ENCODE measurements around the gene TMBIM4. TPM values are rescaled to one million over a fixed set of nuclear protein-coding genes. Genes with fewer than 3 reads are reported as not detected.

Gene TMBIM4
- total RNA-seq, 1 experiment from 2014 or later = 115 TPM

GRCh38 chr12:66107451-66107915, 62.3 kb downstream of the TMBIM4 start:
- ChIA-PET CTCF (interaction anchor here (1.1 kb wide), 1 partner anchor 551 kb away, joined by 4 read pairs; no protein-coding TSS in a partner anchor), POLR2A (no interaction called here)
- no peaks in the 10 kb centered on the region for H3K4me1 ChIP-seq (ENCODE audit: control insufficient read depth, insufficient read depth, low read length)
- H3K4me3 ChIP-seq (ENCODE audit: low read depth in 2 of 2, low read length in 2 of 2) = no peak overlapping the region
- DNase-seq (ENCODE audit: low read depth, low spot score) (peak; percentile 82), ATAC-seq (peak; percentile 95)
- intact Hi-C loops (cut with micrococcal nuclease; ENCODE audit: unreplicated experiment) = loop anchor here (5.0 kb wide), 1 partner anchor 800 kb away; no protein-coding TSS in a partner anchor
- in situ Hi-C loops (cut with HindIII; ENCODE audit: low pct_unique_long_range_greater_than_20kb, low sequenced_read_pairs) = no loop called here
- no TSS peak for BruUV-seq (replicated peaks)
- TF ChIP-seq, protein P1, sequence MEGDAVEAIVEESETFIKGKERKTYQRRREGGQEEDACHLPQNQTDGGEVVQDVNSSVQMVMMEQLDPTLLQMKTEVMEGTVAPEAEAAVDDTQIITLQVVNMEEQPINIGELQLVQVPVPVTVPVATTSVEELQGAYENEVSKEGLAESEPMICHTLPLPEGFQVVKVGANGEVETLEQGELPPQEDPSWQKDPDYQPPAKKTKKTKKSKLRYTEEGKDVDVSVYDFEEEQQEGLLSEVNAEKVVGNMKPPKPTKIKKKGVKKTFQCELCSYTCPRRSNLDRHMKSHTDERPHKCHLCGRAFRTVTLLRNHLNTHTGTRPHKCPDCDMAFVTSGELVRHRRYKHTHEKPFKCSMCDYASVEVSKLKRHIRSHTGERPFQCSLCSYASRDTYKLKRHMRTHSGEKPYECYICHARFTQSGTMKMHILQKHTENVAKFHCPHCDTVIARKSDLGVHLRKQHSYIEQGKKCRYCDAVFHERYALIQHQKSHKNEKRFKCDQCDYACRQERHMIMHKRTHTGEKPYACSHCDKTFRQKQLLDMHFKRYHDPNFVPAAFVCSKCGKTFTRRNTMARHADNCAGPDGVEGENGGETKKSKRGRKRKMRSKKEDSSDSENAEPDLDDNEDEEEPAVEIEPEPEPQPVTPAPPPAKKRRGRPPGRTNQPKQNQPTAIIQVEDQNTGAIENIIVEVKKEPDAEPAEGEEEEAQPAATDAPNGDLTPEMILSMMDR (IDR thresholded peaks at IDR 0.05) = peak; percentile 84
- TF ChIP-seq REST (IDR thresholded peaks at IDR 0.05; ENCODE audit: insufficient read depth in 1 of 2, low read depth in 2 of 2, low read length in 1 of 2) (no peak), TCF7L2 (IDR thresholded peaks at IDR 0.05; ENCODE audit: low read depth, low read length) (no peak), POLR2AphosphoS5 (IDR thresholded peaks at IDR 0.05; ENCODE audit: low read depth, low read length) (no peak), SIN3A (IDR thresholded peaks at IDR 0.05; ENCODE audit: borderline replicate concordance, insufficient read depth, low read depth, low read length) (no peak)
- no peaks in the 10 kb centered on the region for H3K27me3 ChIP-seq (ENCODE audit: control insufficient read depth, insufficient read depth, low read length)
- no peaks in the 10 kb centered on the region for H3K9me3 ChIP-seq (ENCODE audit: control insufficient read depth, insufficient read depth, low read depth, low read length)
- peak overlapping the region; percentile 60; the same call in 1 of the 2 replicates for H3K27ac ChIP-seq (ENCODE audit: low read length)
- no peaks in the 10 kb centered on the region for H3K36me3 ChIP-seq (ENCODE audit: control insufficient read depth, insufficient read depth, low read length)

DNA sequence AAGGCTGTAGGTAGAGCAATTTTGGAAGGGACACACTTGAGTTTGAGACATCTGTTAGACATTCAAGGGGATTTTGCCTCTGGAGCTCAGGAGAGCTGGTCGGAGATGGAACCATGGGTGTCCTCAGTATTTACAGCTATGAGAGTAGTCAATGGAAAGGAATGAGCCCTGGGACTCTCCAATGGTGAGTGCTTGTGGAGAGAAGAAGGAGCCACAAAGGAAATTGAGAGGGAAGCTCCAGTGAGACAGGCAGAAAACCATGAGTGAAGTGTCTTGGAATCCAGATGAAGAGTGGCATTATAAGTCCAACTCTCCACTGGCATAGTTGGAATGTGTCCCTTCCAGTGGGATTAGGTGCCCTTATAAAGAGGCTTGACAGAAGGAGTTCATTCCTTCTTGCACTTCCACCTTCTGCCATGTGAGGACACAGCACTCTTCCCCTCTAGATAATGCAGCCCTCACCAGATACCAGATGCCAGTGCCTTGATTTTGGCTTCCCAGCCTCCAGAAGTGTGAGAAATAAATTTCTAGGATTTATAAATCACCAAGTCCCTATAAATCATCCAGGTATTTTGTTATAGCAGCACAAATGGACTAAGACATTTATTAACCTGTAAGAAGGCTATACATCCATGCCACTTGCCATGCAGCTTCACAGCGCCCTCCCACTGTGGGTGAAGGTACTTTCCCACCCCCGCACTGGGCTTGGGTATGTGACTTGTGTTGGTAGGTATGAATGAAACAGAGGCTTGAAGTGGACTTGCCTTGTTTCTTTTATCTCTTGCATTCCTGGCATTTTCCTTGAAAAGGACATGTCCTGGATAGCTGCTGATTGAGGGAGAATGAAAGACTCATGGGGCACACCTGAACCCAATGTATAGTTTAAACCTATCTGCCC, 66.5 kb downstream of the TMBIM4 start:
- Histone ChIP-seq H3K27ac (ENCODE audit: low read length) (no peak overlapping the region), H3K27me3 (ENCODE audit: control insufficient read depth, insufficient read depth, low read length) (no peaks in the 10 kb centered on the region), H3K36me3 (ENCODE audit: control insufficient read depth, insufficient read depth, low read length) (no peaks in the 10 kb centered on the region), H3K4me1 (ENCODE audit: control insufficient read depth, insufficient read depth, low read length) (no peaks in the 10 kb centered on the region), H3K4me3 (ENCODE audit: low read depth in 2 of 2, low read length in 2 of 2) (no peak overlapping the region), H3K9me3 (ENCODE audit: control insufficient read depth, insufficient read depth, low read depth, low read length) (no peaks in the 10 kb centered on the region)
- ChIA-PET POLR2A (interaction anchor here (0.7 kb wide), 1 partner anchor 15 kb away, joined by 8 read pairs; no protein-coding TSS in a partner anchor), CTCF (no interaction called here)
- no TSS peak for BruUV-seq (replicated peaks)
- TF ChIP-seq REST (IDR thresholded peaks at IDR 0.05; ENCODE audit: insufficient read depth in 1 of 2, low read depth in 2 of 2, low read length in 1 of 2) (no peak), SIN3A (IDR thresholded peaks at IDR 0.05; ENCODE audit: borderline replicate concordance, insufficient read depth, low read depth, low read length) (no peak), TCF7L2 (IDR thresholded peaks at IDR 0.05; ENCODE audit: low read depth, low read length) (no peak), POLR2AphosphoS5 (IDR thresholded peaks at IDR 0.05; ENCODE audit: low read depth, low read length) (no peak)
- TF ChIP-seq, protein P1 (IDR thresholded peaks at IDR 0.05) = peak; percentile 32
- ATAC-seq (no peak), DNase-seq (ENCODE audit: low read depth, low spot score) (no peak)
- in situ Hi-C loops (cut with HindIII; ENCODE audit: low pct_unique_long_range_greater_than_20kb, low sequenced_read_pairs) (no loop called here), intact Hi-C loops (cut with micrococcal nuclease; ENCODE audit: unreplicated experiment) (no loop called here)
